Kidney (tissue), 14 donors: ENCODE results near the gene NPPC. TPM values are rescaled to one million over a fixed set of nuclear protein-coding genes. Genes with fewer than 3 reads are reported as not detected.
A peak's percentile ranks its signal among the peaks of the same experiment; 100 is the strongest.

ENCODE experiments used
- DNase-seq, 5 donors: peaks; one replicate each; pipeline ENCODE4 v3.0.0-alpha.2; 2013 to 2020
- FAIRE-seq: peaks from 2 replicates; lab custom pipeline; 2012; peaks lifted over from hg19 to GRCh38; lab: Jason Lieb, UNC
- H3K27ac ChIP-seq, 2 donors: one replicate each; pipeline ENCODE4 v1.7.0; 2013; ENCODE audit warnings: low read depth in 2 of 2, low read length in 2 of 2, inconsistent platforms in 1 of 2
- H3K27me3 ChIP-seq: one replicate; pipeline ENCODE4 v1.7.1; 2013; ENCODE audit warnings: low read length, inconsistent platforms; ENCODE audit not compliant: control insufficient read depth, insufficient read depth
- H3K36me3 ChIP-seq, 3 donors: one replicate each; pipeline versions ENCODE4 v1.7.0 to v1.7.1; 2013; ENCODE audit warnings: low read length in 3 of 3, control low read depth in 1 of 3, inconsistent platforms in 1 of 3; ENCODE audit not compliant: insufficient read depth in 3 of 3, control insufficient read depth in 2 of 3
- H3K4me1 ChIP-seq, 3 donors: one replicate each; pipeline versions ENCODE4 v1.7.0 to v1.7.1; 2013; ENCODE audit warnings: low read length in 3 of 3, inconsistent platforms in 1 of 3, low read depth in 1 of 3; ENCODE audit not compliant: control insufficient read depth in 2 of 3, insufficient read depth in 2 of 3
- H3K4me3 ChIP-seq, 3 donors: one replicate each; pipeline versions ENCODE4 v1.7.0 to v1.8.1; 2013; ENCODE audit warnings: low read length in 3 of 3, control low read depth in 1 of 3, inconsistent platforms in 1 of 3
- H3K9ac ChIP-seq, 3 donors: one replicate each; pipeline versions ENCODE4 v1.7.0 to v1.7.1; 2013; ENCODE audit warnings: low read length in 3 of 3, control low read depth in 1 of 3, inconsistent platforms in 1 of 3
- H3K9me3 ChIP-seq, 3 donors: one replicate each; pipeline versions ENCODE4 v1.7.0 to v1.7.1; 2013; ENCODE audit warnings: low read length in 3 of 3, control low read depth in 1 of 3, inconsistent platforms in 1 of 3; ENCODE audit not compliant: control insufficient read depth in 2 of 3, insufficient read depth in 1 of 3
- intact Hi-C: fragments of 100-400 bp; cut with DNase I; formaldehyde crosslinking; loops from one replicate; pipeline ENCODE4 v1.11.1; 2022
- polyA plus RNA-seq: library from polyadenylated mRNA; stranded (reverse); fragments of 350-450 nt; fragmentation: Illumina TruSeq; extraction: RNeasy Lipid Tissue Mini Kit (QIAGEN cat#74804); gene quantifications from one replicate; pipeline ENCODE4 v1.2.3, GENCODE V29; 2014; ENCODE audit warnings: low read depth, low replicate concordance; ENCODE audit not compliant: insufficient read depth
- total RNA-seq: library from RNA; stranded (reverse); fragmentation: NEBNext Ultra II Directional; extraction: Animal tissue kit (Norgen Biotek cat#: 25700); gene quantifications from one replicate; pipeline ENCODE4 v1.2.1, GENCODE V29; 2021
- TF ChIP-seq, protein P1 (sequence below): IDR thresholded peaks from 3 replicates; pipeline ENCODE4 v1.5.1; 2012; ENCODE audit warnings: mild to moderate bottlenecking, moderate library complexity, borderline replicate concordance; ENCODE audit not compliant: insufficient read depth; ENCODE audit errors: extremely low read depth
- donor health status: control.
- donor health status: control.
- donor health status: control.
- donor health status: control.
- donor health status: control.
- donor health status: DM: yes; HTN: yes; CAD: no.
- donor health status: Normal renal cell carcinoma (clear cell type).

Gene NPPC
- total and polyA plus RNA-seq, 2 donors from 2014 or later = not detected

DNA sequence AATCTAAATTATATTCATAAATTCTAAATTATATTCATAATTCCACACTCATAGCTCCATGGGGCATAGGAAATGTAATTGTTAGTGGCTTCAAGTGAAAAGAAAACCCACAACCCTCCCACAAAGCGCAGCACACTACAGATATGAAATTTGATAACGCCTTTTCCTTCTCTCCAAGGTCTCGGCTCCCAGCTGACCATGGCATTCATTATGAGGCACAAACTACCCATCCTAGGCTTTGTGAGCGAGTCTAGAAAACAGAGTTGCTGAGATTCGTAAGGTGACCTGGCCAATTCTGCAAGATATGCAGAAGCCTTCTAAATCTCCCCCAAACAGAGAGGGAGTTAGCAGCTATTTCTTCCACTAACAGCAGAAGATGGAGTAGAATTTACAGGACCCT lies 5.4 kb downstream of the NPPC start:
- DNase-seq (peak in 2 of 5 donors; percentile 1 to 3), FAIRE-seq (no peak)
- intact Hi-C loops = loop anchor here (10.0 kb wide), 1 partner anchor 404 kb away; no protein-coding TSS in a partner anchor
- Histone ChIP-seq H3K36me3 (no peaks in the 10 kb centered on the region), H3K4me3 (no peak overlapping the region), H3K9me3 (no peaks in the 10 kb centered on the region), H3K27ac (no peak overlapping the region), H3K4me1 (peaks cover 0 to 5% (median 0%) of the 10 kb centered on the region in 3 donors), H3K27me3 (peaks cover 16% of the 10 kb centered on the region), H3K9ac (no peak overlapping the region)
- TF ChIP-seq, protein P1, sequence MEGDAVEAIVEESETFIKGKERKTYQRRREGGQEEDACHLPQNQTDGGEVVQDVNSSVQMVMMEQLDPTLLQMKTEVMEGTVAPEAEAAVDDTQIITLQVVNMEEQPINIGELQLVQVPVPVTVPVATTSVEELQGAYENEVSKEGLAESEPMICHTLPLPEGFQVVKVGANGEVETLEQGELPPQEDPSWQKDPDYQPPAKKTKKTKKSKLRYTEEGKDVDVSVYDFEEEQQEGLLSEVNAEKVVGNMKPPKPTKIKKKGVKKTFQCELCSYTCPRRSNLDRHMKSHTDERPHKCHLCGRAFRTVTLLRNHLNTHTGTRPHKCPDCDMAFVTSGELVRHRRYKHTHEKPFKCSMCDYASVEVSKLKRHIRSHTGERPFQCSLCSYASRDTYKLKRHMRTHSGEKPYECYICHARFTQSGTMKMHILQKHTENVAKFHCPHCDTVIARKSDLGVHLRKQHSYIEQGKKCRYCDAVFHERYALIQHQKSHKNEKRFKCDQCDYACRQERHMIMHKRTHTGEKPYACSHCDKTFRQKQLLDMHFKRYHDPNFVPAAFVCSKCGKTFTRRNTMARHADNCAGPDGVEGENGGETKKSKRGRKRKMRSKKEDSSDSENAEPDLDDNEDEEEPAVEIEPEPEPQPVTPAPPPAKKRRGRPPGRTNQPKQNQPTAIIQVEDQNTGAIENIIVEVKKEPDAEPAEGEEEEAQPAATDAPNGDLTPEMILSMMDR = no peak

DNA sequence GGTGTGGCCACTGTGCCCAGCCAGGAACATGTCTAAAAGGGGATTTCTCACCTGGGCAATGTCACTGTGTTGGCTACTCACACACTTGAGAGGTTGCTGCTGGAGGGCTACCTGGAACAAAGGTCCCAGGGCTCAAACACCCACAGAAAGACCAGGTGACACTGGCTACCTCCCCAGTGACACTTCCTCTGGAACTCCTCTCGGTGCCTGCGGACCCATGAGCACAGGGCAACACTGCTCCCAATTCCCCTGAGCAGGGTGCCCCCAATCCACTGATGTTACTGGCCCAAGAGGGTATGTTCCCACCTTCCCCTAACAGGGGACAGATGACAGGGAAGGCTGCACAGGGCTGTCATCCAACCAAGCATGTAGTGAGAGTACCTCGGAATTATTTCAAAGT lies 5.8 kb downstream of the NPPC start:
- H3K9ac ChIP-seq = no peak overlapping the region
- intact Hi-C loops = loop anchor here (10.0 kb wide), 1 partner anchor 404 kb away; no protein-coding TSS in a partner anchor
- H3K9me3 ChIP-seq = no peaks in the 10 kb centered on the region
- H3K27me3 ChIP-seq = peaks cover 16% of the 10 kb centered on the region
- TF ChIP-seq, protein P1 = no peak
- H3K27ac ChIP-seq = no peak overlapping the region
- no peak for FAIRE-seq
- H3K36me3 ChIP-seq = no peaks in the 10 kb centered on the region
- DNase-seq = peak in 2 of 5 donors; percentile 10 to 24
- no peak overlapping the region for H3K4me3 ChIP-seq
- peaks cover 0 to 3% (median 0%) of the 10 kb centered on the region in 3 donors for H3K4me1 ChIP-seq

DNA sequence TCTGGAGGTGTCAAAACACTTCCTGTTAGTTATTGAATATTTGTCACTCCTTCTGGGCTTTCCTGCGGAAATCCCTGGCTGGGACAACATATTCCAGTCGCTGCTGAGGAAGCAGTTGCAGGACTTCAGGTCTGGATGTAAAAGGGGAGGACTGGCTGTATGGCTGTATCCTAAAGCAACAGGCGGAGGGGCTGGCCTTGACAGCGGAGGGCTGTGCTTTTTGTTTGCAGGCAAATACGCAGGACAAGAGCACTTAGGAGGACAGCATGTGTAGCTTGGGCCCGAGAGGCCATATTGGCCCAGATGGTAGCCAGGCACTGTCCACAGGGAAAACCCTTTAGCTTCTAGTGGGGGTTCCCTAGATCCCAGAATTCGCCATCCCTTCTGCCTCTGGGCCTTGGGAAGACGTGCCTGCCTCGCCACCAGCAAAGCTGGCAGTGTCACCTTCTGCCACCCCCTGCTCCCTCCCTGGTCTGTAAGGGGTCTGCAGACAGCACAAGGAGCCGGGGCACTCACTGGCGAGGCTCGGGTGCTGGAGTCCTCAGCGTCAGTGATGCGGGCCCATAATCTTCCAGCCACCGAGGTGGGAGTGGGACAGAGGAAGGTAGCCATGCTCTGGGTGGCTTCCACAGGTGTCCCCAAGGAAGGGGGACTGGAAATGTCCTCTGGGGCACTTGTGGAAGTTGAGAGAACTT lies 6.7 kb downstream of the NPPC start:
- H3K9me3 ChIP-seq = no peaks in the 10 kb centered on the region
- no peak overlapping the region for H3K27ac ChIP-seq
- TF ChIP-seq, protein P1 = no peak
- intact Hi-C loops = loop anchor here (10.0 kb wide), 2 partner anchors 405 to 515 kb away; no protein-coding TSS in a partner anchor
- no peaks in the 10 kb centered on the region for H3K36me3 ChIP-seq
- FAIRE-seq = no peak
- H3K9ac ChIP-seq = no peak overlapping the region
- no peak overlapping the region for H3K4me3 ChIP-seq
- H3K27me3 ChIP-seq = peaks cover 10% of the 10 kb centered on the region
- H3K4me1 ChIP-seq = no peaks in the 10 kb centered on the region
- peak in 2 of 5 donors; percentile 22 to 25 for DNase-seq
